ENCODE measurements around the gene RALB.
"Not testable (repeated sequence)": the region's sequence is repeated elsewhere in the genome, so short reads cannot be mapped to it uniquely, and the experiment has no call there.

Gene RALB

GRCh38 chr2:120244656-120245519 is 7.8 kb upstream of the RALB start:
- DNase-seq, result no peak

GRCh38 chr2:120245520-120246332 is 6.9 kb upstream of the RALB start:
- no peak for DNase-seq

- no peak for DNase-seq
Measured at GRCh38 chr2:120246546-120247300, 5.9 kb upstream of the RALB start.

GRCh38 chr2:120247851-120248250 is 4.8 kb upstream of the RALB start:
- DNase-seq, result no peak

- no peak for DNase-seq
Measured at GRCh38 chr2:120250640-120251039, 2.0 kb upstream of the RALB start.

GRCh38 chr2:120251078-120251477 is 1.6 kb upstream of the RALB start:
- DNase-seq, result no peak

- DNase-seq, result no peak
Measured at GRCh38 chr2:120251880-120252224, 800 bp upstream of the RALB start.

GRCh38 chr2:120253021-120253882 is 600 bp downstream of the RALB start:
- DNase-seq, result peak; percentile 61

- DNase-seq, result no peak
Measured at GRCh38 chr2:120254178-120254577, 1.5 kb downstream of the RALB start.

- no peak for DNase-seq
Measured at GRCh38 chr2:120255071-120255470, 2.4 kb downstream of the RALB start.

GRCh38 chr2:120255986-120256650 is 3.5 kb downstream of the RALB start:
- no peak for DNase-seq

- no peak for DNase-seq
Measured at GRCh38 chr2:120256651-120257000, 4.0 kb downstream of the RALB start.

GRCh38 chr2:120257522-120257921 is 4.9 kb downstream of the RALB start:
- DNase-seq, result no peak

GRCh38 chr2:120258196-120258595 is 5.5 kb downstream of the RALB start:
- no peak for DNase-seq

- not testable (repeated sequence) for DNase-seq
Measured at GRCh38 chr2:120259939-120260338, 7.3 kb downstream of the RALB start.

GRCh38 chr2:120260736-120261135 is 8.1 kb downstream of the RALB start:
- no peak for DNase-seq

GRCh38 chr2:120261387-120262006 is 8.8 kb downstream of the RALB start:
- peak; percentile 72 for DNase-seq

GRCh38 chr2:120262150-120262549 is 9.5 kb downstream of the RALB start:
- DNase-seq, result no peak

- no peak for DNase-seq
Measured at GRCh38 chr2:120262761-120263428, 10.2 kb downstream of the RALB start.

- no peak for DNase-seq
Measured at GRCh38 chr2:120265006-120265405, 12.4 kb downstream of the RALB start.

GRCh38 chr2:120267348-120267747 is 14.7 kb downstream of the RALB start:
- DNase-seq, result peak; percentile 29
